Smooth muscle cell (in vitro differentiated cells): ENCODE data around the gene SPRN. TPM values are rescaled to one million over a fixed set of nuclear protein-coding genes. Genes with fewer than 3 reads are reported as not detected.

ENCODE experiments used
- DNase-seq: peaks from one replicate; lab custom pipeline; 2025; ENCODE audit not compliant: unreplicated experiment; lab: John Stamatoyannopoulos, UW
- H2AFZ ChIP-seq: fragments of 200-600 bp; sonication (generic); 2 replicates; pipeline ENCODE4 v1.6.0; 2016; ENCODE audit warnings: antibody characterized with exemption, low read depth, mild to moderate bottlenecking
- H3F3A ChIP-seq: fragments of 200-600 bp; sonication (generic); 2 replicates; pipeline ENCODE4 v1.6.0; 2017; ENCODE audit warnings: antibody characterized with exemption, low read depth
- H3K27ac ChIP-seq: fragments of 200-600 bp; sonication (generic); 2 replicates; pipeline ENCODE4 v1.5.1; 2016; ENCODE audit warnings: low read depth, mild to moderate bottlenecking
- H3K27me3 ChIP-seq: fragments of 200-600 bp; sonication (generic); 2 replicates; pipeline ENCODE4 v1.6.1; 2016; ENCODE audit warnings: low read depth, mild to moderate bottlenecking
- H3K36me3 ChIP-seq: fragments of 200-600 bp; sonication (generic); 2 replicates; pipeline ENCODE4 v1.5.1; 2016; ENCODE audit warnings: low read depth
- H3K4me1 ChIP-seq: fragments of 200-600 bp; sonication (generic); 2 replicates; pipeline ENCODE4 v1.5.1; 2016; ENCODE audit warnings: low read depth
- H3K4me2 ChIP-seq: fragments of 200-600 bp; sonication (generic); 2 replicates; pipeline ENCODE4 v1.6.0; 2016; ENCODE audit warnings: mild to moderate bottlenecking
- H3K4me3 ChIP-seq: fragments of 200-600 bp; sonication (generic); 2 replicates; pipeline ENCODE4 v1.5.1; 2016; ENCODE audit warnings: mild to moderate bottlenecking
- H3K79me2 ChIP-seq: fragments of 200-600 bp; sonication (generic); 2 replicates; pipeline ENCODE4 v1.6.0; 2016; ENCODE audit warnings: low read depth, mild to moderate bottlenecking
- H3K9ac ChIP-seq: fragments of 200-600 bp; sonication (generic); 2 replicates; pipeline ENCODE4 v1.6.0; 2016; ENCODE audit warnings: low read depth
- H3K9me3 ChIP-seq: fragments of 200-600 bp; sonication (generic); replicated peaks from 2 replicates; pipeline ENCODE4 v1.5.1; 2016; ENCODE audit warnings: low read depth
- H4K20me1 ChIP-seq: fragments of 200-600 bp; sonication (generic); 2 replicates; pipeline ENCODE4 v1.6.0; 2016; ENCODE audit warnings: low read depth
- CTCF ChIP-seq: fragments of 200-600 bp; sonication (generic); IDR thresholded peaks from 2 replicates; pipeline ENCODE4 v1.5.1; 2017; ENCODE audit warnings: borderline replicate concordance, mild to moderate bottlenecking, antibody characterized with exemption; ENCODE audit not compliant: insufficient read depth, poor library complexity, severe bottlenecking
- WGBS: methylation state at CpG from one replicate; pipeline ENCODE4 v1.1.7; 2016; ENCODE audit warnings: low lambda C conversion rate; 5-methylcytosine and 5-hydroxymethylcytosine counted together
- polyA plus RNA-seq: library from polyadenylated mRNA; unstranded; fragments of >200 nt; fragmentation: Nextera tagmentation; extraction: Ambion mirVana; gene quantifications from 2 replicates; pipeline ENCODE4 v1.2.1, GENCODE V29; 2016
- total RNA-seq: library from RNA; depleted of rRNA; stranded (reverse); fragments of >200 nt; gene quantifications from 2 replicates; pipeline ENCODE4 v1.2.3, GENCODE V29; 2014

Gene SPRN
- total and polyA plus RNA-seq, 2 experiments from 2014 or later: 0.13 to 1.00 TPM

DNA sequence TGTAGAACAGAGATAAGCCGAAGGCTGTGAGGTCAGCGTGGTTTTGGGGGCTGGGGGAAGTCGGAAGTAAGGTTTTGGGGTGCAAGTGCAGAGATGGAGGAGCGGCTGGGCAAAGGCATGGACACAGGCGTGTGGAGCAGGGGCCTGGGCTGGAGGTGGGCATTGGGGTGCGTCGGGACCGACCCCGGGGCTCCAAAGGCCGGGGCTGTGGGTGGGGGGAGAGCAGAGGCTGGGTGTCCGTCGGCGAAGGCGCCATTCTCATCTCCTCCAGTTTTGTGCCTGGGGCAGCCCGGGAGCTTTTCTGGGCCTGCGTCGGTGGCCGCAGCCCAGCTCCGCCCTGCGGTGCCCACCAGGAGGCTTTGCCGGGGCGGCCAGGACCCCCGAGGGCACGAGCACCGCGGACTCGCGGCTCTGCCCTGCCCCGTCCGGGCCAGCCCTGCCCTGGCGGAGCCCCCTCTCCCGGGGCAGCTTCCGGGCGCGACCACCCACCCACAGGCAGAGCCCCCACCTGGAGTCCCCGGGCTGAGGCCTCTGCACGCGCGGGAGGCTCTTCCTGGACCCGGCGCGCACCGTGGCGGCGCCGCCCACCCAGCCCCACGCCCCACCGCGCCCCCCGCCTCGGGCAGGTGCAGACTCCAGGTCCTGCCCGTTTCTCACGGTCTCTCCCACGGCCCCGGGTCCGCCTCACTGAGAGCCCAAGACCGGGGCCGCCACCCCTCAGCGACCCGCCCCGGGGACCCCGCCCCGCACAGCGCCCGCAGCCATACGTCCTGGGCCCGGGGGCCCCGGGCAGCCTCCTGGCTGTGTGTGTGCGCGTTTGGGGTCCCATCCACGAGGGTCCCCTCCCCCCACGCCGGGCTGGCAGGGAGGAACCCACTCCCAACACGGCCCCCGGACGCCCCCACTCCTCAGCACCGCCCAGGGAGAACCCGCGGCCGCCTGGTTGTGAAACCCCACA lies 21.6 kb upstream of the SPRN start:
- H3K9ac ChIP-seq: no peak overlapping the region
- no peaks in the 10 kb centered on the region for H3F3A ChIP-seq
- H3K9me3 ChIP-seq: peaks cover 13% of the 10 kb centered on the region
- no peak overlapping the region for H3K27ac ChIP-seq
- H3K4me1 ChIP-seq: no peaks in the 10 kb centered on the region
- no peaks in the 10 kb centered on the region for H3K27me3 ChIP-seq
- 94% methylated on average over 50 of the region's 80 CpGs for WGBS
- H3K4me2 ChIP-seq: no peak overlapping the region
- no peaks in the 10 kb centered on the region for H3K36me3 ChIP-seq
- no peak overlapping the region for H3K4me3 ChIP-seq
- H2AFZ ChIP-seq: no peak overlapping the region
- no peaks in the 10 kb centered on the region for H4K20me1 ChIP-seq
- TF ChIP-seq CTCF: no peak
- H3K79me2 ChIP-seq: no peaks in the 10 kb centered on the region
- no peak for DNase-seq

DNA sequence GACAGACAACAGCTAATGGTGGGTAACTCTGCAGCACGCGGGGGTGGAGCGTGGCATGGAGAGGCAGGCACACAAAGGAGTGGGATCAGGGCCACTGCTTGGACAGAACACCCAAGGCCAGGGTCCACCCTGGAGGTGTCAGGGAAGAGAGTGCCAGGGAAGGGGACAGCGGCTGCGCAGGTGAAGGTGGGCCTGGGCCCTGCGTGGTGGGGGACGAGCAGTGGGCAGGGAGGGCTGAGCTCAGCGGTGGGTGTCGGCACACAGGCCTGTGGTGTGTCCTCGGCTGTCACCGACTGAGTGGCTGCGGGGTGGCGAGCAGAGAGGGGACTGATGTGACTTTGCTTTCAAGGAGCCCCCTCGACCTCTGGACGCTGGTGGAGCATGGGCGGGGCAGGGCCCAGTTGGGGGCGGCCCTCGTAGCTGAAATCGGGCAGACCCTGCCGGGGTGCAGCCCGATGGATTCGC lies 20.9 kb upstream of the SPRN start:
- H2AFZ ChIP-seq: no peak overlapping the region
- WGBS: 94% methylated on average over 14 of the region's 22 CpGs

GRCh38 chr10:133444342-133445267 lies 20.2 kb upstream of the SPRN start:
- Histone ChIP-seq H3K4me2 (no peak overlapping the region), H4K20me1 (no peaks in the 10 kb centered on the region), H3K9me3 (peaks cover 13% of the 10 kb centered on the region), H3K27ac (no peak overlapping the region), H3F3A (no peaks in the 10 kb centered on the region), H3K9ac (no peak overlapping the region), H3K27me3 (no peaks in the 10 kb centered on the region), H3K4me3 (no peak overlapping the region), H3K79me2 (no peaks in the 10 kb centered on the region), H3K36me3 (no peaks in the 10 kb centered on the region), H2AFZ (no peak overlapping the region), H3K4me1 (no peaks in the 10 kb centered on the region)
- no peak for TF ChIP-seq CTCF
- no peak for DNase-seq
- WGBS: 86% methylated on average over 12 of the region's 12 CpGs

More for the DNA sequence above, 20.9 kb upstream of the SPRN start:
- H3F3A ChIP-seq: no peaks in the 10 kb centered on the region
- no peak for DNase-seq
- no peak for TF ChIP-seq CTCF
- H3K36me3 ChIP-seq: no peaks in the 10 kb centered on the region
- no peaks in the 10 kb centered on the region for H4K20me1 ChIP-seq
- no peak overlapping the region for H3K4me3 ChIP-seq
- H3K9me3 ChIP-seq: peaks cover 13% of the 10 kb centered on the region
- H3K27me3 ChIP-seq: no peaks in the 10 kb centered on the region
- H3K79me2 ChIP-seq: no peaks in the 10 kb centered on the region
- H3K4me1 ChIP-seq: no peaks in the 10 kb centered on the region
- H3K4me2 ChIP-seq: no peak overlapping the region
- H3K27ac ChIP-seq: no peak overlapping the region
- no peak overlapping the region for H3K9ac ChIP-seq
